SKM-1 (cell line): Measurements from ENCODE around the gene LDLRAD1.
A peak's percentile ranks its signal among the peaks of the same experiment; 100 is the strongest.
"Not testable (repeated sequence)": the region's sequence is repeated elsewhere in the genome, so short reads cannot be mapped to it uniquely, and the experiment has no call there.

Source experiments
- DNase-seq: peaks from one replicate; lab custom pipeline; 2025; ENCODE audit not compliant: unreplicated experiment; lab: John Stamatoyannopoulos, UW

The LDLRAD1 gene

DNA sequence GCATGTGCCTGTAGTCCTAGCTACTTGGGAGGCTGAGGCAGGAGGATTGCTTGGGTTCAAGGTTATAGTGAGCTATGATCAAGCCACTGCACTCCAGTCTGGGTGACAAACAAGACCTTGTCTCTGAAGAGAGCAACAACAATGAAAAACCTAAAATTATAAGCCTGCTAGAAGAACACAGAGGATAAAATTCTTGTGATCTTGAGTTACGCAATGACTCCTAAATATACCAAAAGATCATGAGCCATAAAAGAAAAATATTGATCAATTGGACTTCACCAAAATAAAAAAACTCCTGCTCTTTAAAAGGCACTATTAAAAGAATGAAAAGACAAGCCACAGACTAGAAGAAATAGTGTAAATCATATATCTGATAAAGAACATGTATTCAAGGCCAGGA lies 22.3 kb downstream of the LDLRAD1 start:
- no peak for DNase-seq

GRCh38 chr1:53994516-53994915 lies 23.5 kb downstream of the LDLRAD1 start:
- DNase-seq, result not testable (repeated sequence)

- DNase-seq, result no peak
Observed at GRCh38 chr1:53992085-53992874, 25.7 kb downstream of the LDLRAD1 start.

DNA sequence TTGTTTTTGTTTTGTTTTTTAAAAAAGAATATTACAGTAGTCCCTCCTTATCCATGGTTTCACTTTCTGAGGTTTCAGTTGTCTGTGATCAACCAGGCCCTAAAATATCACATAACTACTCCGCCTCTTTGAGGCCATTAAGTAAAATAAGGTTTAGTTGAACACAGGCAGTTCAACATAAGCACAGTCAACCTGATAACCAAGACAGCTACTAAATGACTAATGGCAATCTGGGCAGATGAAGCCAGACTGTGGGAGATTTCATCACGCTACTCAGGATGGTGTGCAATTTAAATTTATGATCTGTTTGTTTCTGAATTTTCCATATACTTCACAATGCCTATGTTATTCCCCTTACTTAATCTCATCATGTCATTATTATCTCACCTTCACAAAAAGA lies 30.1 kb downstream of the LDLRAD1 start:
- no peak for DNase-seq

DNA sequence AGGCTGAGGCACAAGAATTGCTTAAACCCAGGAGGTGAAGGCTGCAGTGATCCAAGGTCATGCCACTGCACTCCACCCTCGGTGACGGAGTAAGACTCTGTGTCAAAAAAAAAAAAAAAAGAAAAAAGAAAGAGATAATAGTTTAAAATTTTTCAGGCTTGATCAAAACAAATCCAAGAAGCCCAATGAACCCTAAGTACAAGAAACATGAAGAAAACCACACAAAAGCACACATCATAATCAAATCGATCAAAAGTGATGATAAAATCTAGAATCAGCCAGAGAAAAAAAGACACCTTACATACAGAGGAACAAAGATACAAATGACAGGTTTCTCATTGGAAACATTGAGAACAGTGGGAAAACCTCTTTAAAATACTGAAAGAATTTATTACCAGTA lies 31.5 kb downstream of the LDLRAD1 start:
- no peak for DNase-seq

- DNase-seq, result no peak
Observed at GRCh38 chr1:53984726-53985125, 33.3 kb downstream of the LDLRAD1 start.

- DNase-seq, result no peak
Observed at GRCh38 chr1:53982763-53983104, 35.3 kb downstream of the LDLRAD1 start.

DNA sequence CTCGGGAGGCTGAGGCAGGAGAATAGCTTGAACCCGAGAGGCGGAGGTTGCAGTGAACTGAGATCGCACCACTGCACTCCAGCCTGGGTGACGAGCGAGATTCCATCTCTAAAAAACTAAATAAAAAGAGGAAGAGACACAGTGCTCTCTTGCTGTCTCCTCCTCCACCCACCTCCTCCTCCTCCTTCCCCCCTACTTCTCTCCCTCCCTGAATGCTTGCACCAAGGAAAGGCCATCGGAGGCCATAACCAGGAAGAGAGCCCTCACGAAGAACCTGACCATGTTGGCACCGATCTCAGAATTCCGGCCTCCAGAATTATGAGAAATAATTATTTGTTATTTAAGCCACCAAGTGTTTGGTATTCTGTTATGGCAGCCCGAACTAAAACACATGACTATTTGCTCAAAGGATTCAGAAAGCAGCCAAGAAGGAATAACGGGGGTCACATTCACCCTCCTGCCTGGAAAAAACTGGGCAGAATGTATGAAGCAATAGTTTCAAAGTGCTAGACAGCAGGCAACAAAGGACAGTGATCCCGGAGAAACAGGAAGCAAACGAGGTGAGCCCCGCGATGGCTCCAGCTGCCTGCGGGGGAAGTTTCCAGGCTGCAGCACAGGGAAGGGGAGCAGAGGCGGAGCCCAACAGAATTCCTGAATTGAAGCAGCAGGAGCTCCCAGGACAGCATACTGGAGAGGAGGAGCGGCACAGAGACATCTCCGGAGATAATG lies 35.8 kb downstream of the LDLRAD1 start:
- peak; percentile 42 for DNase-seq

GRCh38 chr1:53981220-53981619 lies 36.8 kb downstream of the LDLRAD1 start:
- DNase-seq, result no peak

DNA sequence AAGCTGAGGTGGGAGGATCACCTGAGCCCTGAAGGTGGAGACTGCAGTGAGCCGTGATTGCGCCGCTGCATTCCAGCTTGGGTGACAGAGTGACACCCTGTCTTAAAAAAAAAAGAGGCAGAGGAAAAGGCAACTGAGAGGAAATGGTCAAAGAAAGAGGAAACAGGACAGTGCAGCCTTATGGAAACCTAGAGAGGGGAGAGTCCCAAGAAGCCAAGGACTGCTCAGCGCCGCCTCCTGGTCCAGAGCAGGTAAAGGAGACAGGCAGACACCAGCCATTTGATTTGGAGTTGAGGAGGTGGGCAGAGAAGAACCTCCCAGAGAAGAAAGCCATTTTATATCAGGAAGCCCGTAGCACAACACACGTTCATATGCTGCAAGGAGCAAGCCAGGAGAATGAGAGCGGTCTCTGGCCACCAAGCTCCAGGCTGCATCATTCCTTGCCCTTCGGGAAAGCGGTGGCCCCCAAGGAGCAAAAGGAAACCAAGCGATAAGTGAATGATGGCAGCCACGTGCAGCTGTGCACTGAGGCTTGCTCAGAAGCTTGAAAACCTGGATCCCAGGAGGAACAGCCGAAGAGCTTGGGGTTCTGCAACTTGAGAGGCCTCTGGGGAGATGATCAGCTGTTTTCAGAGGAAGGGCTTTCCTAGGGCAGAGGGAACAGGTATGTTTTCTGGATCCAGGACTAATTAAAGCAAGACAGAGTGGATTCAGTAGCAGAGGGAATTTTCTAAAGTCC lies 38.1 kb downstream of the LDLRAD1 start:
- DNase-seq, result no peak

- no peak for DNase-seq
Observed at GRCh38 chr1:53975861-53976260, 42.1 kb downstream of the LDLRAD1 start.

- DNase-seq, result no peak
Observed at GRCh38 chr1:53971718-53972117, 46.3 kb downstream of the LDLRAD1 start.

GRCh38 chr1:53969323-53969722 lies 48.7 kb downstream of the LDLRAD1 start:
- not testable (repeated sequence) for DNase-seq

DNA sequence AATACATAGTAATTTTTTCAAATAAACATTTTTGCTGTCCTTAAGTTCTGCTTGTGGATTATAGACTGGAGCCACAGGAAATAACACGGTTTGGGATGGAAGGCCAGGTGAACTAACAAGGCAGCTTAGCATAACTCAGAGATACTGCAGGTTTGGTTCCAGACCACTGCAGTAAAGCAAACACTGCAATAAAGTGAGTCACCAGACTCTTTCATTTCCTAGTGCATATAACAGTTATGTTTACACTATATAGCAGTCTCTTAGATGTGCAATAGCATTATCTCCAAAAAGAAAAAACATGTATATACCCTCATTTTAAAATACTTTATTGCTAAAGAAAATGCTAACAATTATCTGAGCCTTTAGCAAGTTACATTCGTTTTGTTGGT lies 49.9 kb downstream of the LDLRAD1 start:
- no peak for DNase-seq

DNA sequence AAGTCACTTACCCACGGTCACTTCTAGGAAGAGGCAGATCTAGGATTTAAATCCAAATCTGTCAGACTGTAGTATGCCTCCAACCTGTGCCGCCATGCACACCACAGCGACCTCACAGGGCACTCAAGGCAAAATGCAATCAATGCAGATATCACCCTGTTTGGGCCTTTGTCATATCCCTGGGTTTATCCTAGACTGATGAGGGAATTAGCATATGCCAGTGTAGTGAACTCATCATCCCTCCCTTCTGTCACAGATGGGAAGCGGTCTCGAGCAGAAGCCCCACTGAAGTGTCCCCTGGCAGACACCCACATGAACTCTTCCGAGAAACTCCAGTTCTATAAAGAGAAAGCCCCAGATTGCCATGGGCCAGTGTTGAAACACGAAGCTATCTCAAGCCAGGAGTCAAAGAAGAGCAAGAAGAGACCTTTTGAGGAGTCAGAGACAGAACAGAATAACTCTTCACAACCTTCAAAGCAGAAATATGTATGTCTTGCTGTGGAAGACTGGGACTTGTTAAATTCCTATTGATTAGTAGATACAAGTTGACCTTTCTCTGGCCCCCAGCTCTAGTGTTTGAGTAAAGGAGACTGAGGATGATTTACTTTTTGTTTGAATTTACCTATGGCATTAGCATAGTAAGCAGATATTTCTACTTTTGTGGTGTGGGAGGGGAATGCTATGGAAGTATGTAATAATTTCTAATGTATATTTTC lies 50.4 kb downstream of the LDLRAD1 start:
- DNase-seq, result no peak

- DNase-seq, result no peak
Observed at GRCh38 chr1:53966794-53967193, 51.2 kb downstream of the LDLRAD1 start.

DNA sequence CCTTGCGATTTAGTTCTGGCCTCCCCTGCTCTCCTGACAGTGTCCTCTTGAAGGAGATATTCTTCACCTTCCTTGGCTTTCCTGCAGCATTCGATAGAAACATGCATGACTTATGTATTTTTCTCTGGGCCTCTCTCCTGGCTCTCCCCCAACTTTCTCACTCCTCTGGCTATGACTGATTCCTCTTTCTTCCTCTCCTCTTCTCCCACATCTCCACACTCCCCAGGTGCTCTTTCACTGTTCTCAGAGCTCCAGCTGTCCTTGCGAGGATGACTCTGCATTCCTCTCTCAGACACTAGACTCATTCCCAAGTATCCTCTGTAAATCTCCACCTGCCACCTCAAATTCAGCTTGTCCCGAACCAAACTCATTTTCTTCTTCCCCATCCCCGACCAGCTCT lies 53.9 kb downstream of the LDLRAD1 start:
- DNase-seq, result no peak

- DNase-seq, result no peak
Observed at GRCh38 chr1:53963460-53963859, 54.5 kb downstream of the LDLRAD1 start.

GRCh38 chr1:53962395-53962794 lies 55.6 kb downstream of the LDLRAD1 start:
- no peak for DNase-seq

- peak; percentile 20 for DNase-seq
Observed at GRCh38 chr1:53959664-53960250, 58.2 kb downstream of the LDLRAD1 start.
